ENCODE measurements around the gene DRAXIN. TPM values are rescaled to one million over a fixed set of nuclear protein-coding genes. Genes with fewer than 3 reads are reported as not detected.

The DRAXIN gene
- polyA plus RNA-seq, 1 donor from 2014 or later: 33.5 TPM

DNA sequence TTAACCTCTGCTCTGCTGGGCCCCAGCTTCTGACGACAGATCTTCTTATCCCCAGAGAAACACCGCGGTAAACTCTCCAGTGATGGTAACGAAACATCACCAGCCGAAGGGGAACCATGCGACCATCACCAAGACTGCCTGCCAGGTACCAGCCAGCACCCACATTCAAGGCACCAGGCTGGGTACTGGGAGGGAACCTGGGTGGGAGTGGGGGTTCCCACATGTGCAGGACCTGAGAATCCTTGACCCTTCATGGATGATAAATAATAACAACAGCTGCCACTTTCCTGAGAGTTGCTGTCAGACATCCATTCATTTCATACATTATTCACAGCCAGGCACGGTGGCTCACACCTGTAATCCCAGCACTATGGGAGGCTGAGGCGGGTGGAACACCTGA is 20.8 kb downstream of the DRAXIN start:
- TF ChIP-seq TAF1 (IDR thresholded peaks at IDR 0.05; ENCODE audit: low read depth) (no peak), MXI1 (conservative IDR thresholded peaks at IDR 0.05; ENCODE audit: poor library complexity, severe bottlenecking) (no peak), REST (IDR thresholded peaks at IDR 0.05; ENCODE audit: borderline replicate concordance) (no peak), EZH2 (IDR thresholded peaks at IDR 0.05; ENCODE audit: borderline replicate concordance, insufficient read depth, low read length, poor library complexity, severe bottlenecking) (no peak), RAD21 (conservative IDR thresholded peaks at IDR 0.05) (no peak), CTCF (IDR thresholded peaks at IDR 0.05; ENCODE audit: poor library complexity, severe bottlenecking) (no peak)
- Histone ChIP-seq H3K9me2 (ENCODE audit: insufficient read depth, low read length) (no peaks in the 10 kb centered on the region), H3F3A (ENCODE audit: insufficient read depth, low read length, poor library complexity, severe bottlenecking) (no peaks in the 10 kb centered on the region), H4K20me1 (ENCODE audit: insufficient read depth) (no peaks in the 10 kb centered on the region), H3K9ac (ENCODE audit: low read length) (no peak overlapping the region), H3K79me2 (replicated peaks; ENCODE audit: insufficient read depth, low read length) (no peaks in the 10 kb centered on the region), H2AFZ (ENCODE audit: low read depth, low read length) (no peak overlapping the region), H3K4me2 (ENCODE audit: low read length) (no peak overlapping the region), H3K4me3 (ENCODE audit: low read length) (no peak overlapping the region), H3K27ac (ENCODE audit: low read length) (no peak overlapping the region), H3K9me3 (ENCODE audit: low read length) (no peaks in the 10 kb centered on the region), H3K36me3 (ENCODE audit: insufficient read depth, low read length) (no peaks in the 10 kb centered on the region), H3K27me3 (ENCODE audit: insufficient read depth, low read depth, low read length) (no peaks in the 10 kb centered on the region)

GRCh38 chr1:11713095-11713494 is 21.6 kb downstream of the DRAXIN start:
- no peak overlapping the region for H3K9ac ChIP-seq (ENCODE audit: low read length)
- TF ChIP-seq MXI1 (conservative IDR thresholded peaks at IDR 0.05; ENCODE audit: poor library complexity, severe bottlenecking) (no peak), SMC3 (conservative IDR thresholded peaks at IDR 0.05; ENCODE audit: poor library complexity) (no peak), EZH2 (IDR thresholded peaks at IDR 0.05; ENCODE audit: borderline replicate concordance, insufficient read depth, low read length, poor library complexity, severe bottlenecking) (no peak), CTCF (IDR thresholded peaks at IDR 0.05; ENCODE audit: poor library complexity, severe bottlenecking) (no peak), RAD21 (conservative IDR thresholded peaks at IDR 0.05) (no peak), EP300 (conservative IDR thresholded peaks at IDR 0.05; ENCODE audit: poor library complexity, severe bottlenecking) (no peak), POLR2AphosphoS5 (IDR thresholded peaks at IDR 0.05) (no peak)
- H3K9me2 ChIP-seq (ENCODE audit: insufficient read depth, low read length): no peaks in the 10 kb centered on the region
- H3K9me3 ChIP-seq (ENCODE audit: low read length): no peaks in the 10 kb centered on the region
- no peak overlapping the region for H3K4me3 ChIP-seq (ENCODE audit: low read length)
- no peak overlapping the region for H3K27ac ChIP-seq (ENCODE audit: low read length)
- no peak overlapping the region for H2AFZ ChIP-seq (ENCODE audit: low read depth, low read length)
- no peaks in the 10 kb centered on the region for H4K20me1 ChIP-seq (ENCODE audit: insufficient read depth)
- H3K36me3 ChIP-seq (ENCODE audit: insufficient read depth, low read length): no peaks in the 10 kb centered on the region
- H3K27me3 ChIP-seq (ENCODE audit: insufficient read depth, low read depth, low read length): no peaks in the 10 kb centered on the region
- no peak overlapping the region for H3K4me2 ChIP-seq (ENCODE audit: low read length)
- no peaks in the 10 kb centered on the region for H3K79me2 ChIP-seq (replicated peaks; ENCODE audit: insufficient read depth, low read length)
- no peaks in the 10 kb centered on the region for H3F3A ChIP-seq (ENCODE audit: insufficient read depth, low read length, poor library complexity, severe bottlenecking)

Measured in neural cell (in vitro differentiated cells).